HEK293 (cell line): Measurements from ENCODE around the gene TRAF3IP1.

ENCODE experiments used
- CTCF ChIA-PET: fragments of 350-600 bp; formaldehyde crosslinking; extraction: SDS; loops from one replicate; lab custom pipeline; 2021; ENCODE audit warnings: antibody characterized with exemption; lab: Yijun Ruan, JAX
- POLR2A ChIA-PET: fragments of 300-600 bp; formaldehyde crosslinking; extraction: SDS; loops from one replicate; lab custom pipeline; 2020; ENCODE audit warnings: antibody characterized with exemption, inconsistent platforms; lab: Yijun Ruan, JAX
- H3K27ac ChIP-seq: fragments of 200-500 bp; sonication (Bioruptor generic); 2 replicates; pipeline ENCODE4 v1.5.1; 2014; ENCODE audit warnings: low read depth, low read length, control low read depth, inconsistent platforms; ENCODE audit errors: extremely low read depth
- H3K36me3 ChIP-seq, 2 experiments: fragments of 200-500 bp in 1 of 2; sonication (Bioruptor generic) in 1 of 2; 1 replicate in 1 of 2; 2 replicates in 1 of 2; pipeline ENCODE4 v1.5.1; 2014 to 2017; ENCODE audit warnings: inconsistent platforms in 2 of 2, low read length in 2 of 2; ENCODE audit not compliant: control insufficient read depth in 2 of 2, insufficient read depth in 1 of 2
- H3K4me1 ChIP-seq: fragments of 200-500 bp; sonication (Bioruptor generic); 2 replicates; pipeline ENCODE4 v1.5.1; 2014; ENCODE audit warnings: mild to moderate bottlenecking, low read length, inconsistent platforms; ENCODE audit not compliant: control insufficient read depth, insufficient read depth
- H3K4me3 ChIP-seq: 2 replicates; pipeline ENCODE4 v1.5.1; 2011; ENCODE audit warnings: low read depth, mild to moderate bottlenecking, control low read depth, low read length, moderate library complexity
- H3K9me3 ChIP-seq: fragments of 200-500 bp; sonication (Bioruptor generic); 2 replicates; pipeline ENCODE4 v1.5.1; 2014; ENCODE audit warnings: low read depth, low read length, inconsistent platforms; ENCODE audit not compliant: control insufficient read depth, insufficient read depth
- BCL11B ChIP-seq: fragments of 450-650 bp; formaldehyde crosslinking; IDR thresholded peaks from 2 replicates; pipeline ENCODE4 v1.5.1; 2016; ENCODE audit warnings: low read depth, missing biosample characterization, missing genetic modification characterization
- BCL6B ChIP-seq: fragments of 450-650 bp; formaldehyde crosslinking; IDR thresholded peaks from 2 replicates; pipeline ENCODE4 v1.5.1; 2017; ENCODE audit warnings: missing biosample characterization, missing genetic modification characterization
- OSR2 ChIP-seq: fragments of 450-650 bp; formaldehyde crosslinking; IDR thresholded peaks from 2 replicates; pipeline ENCODE4 v1.5.1; 2016; ENCODE audit warnings: missing biosample characterization, missing genetic modification characterization
- PATZ1 ChIP-seq: fragments of 450-650 bp; formaldehyde crosslinking; IDR thresholded peaks from 2 replicates; pipeline ENCODE4 v1.5.1; 2016; ENCODE audit warnings: missing biosample characterization, missing genetic modification characterization
- ZNF121 ChIP-seq: fragments of 450-650 bp; formaldehyde crosslinking; IDR thresholded peaks from 2 replicates; pipeline ENCODE4 v1.5.1; 2016; ENCODE audit warnings: missing biosample characterization, missing genetic modification characterization
- ZNF16 ChIP-seq: fragments of 450-650 bp; formaldehyde crosslinking; IDR thresholded peaks from 2 replicates; pipeline ENCODE4 v1.5.1; 2016; ENCODE audit warnings: low read depth, missing biosample characterization, missing genetic modification characterization
- ZNF184 ChIP-seq: fragments of 450-650 bp; IDR thresholded peaks from 2 replicates; pipeline ENCODE4 v1.5.1; 2018; ENCODE audit warnings: missing biosample characterization, mild to moderate bottlenecking, missing genetic modification characterization
- ZNF211 ChIP-seq: fragments of 450-650 bp; formaldehyde crosslinking; IDR thresholded peaks from 2 replicates; pipeline ENCODE4 v1.5.1; 2016; ENCODE audit warnings: low read depth, missing biosample characterization, missing genetic modification characterization
- ZNF214 ChIP-seq: fragments of 450-650 bp; formaldehyde crosslinking; IDR thresholded peaks from 2 replicates; pipeline ENCODE4 v1.5.1; 2017; ENCODE audit warnings: missing biosample characterization, mild to moderate bottlenecking, missing genetic modification characterization, borderline replicate concordance
- ZNF223 ChIP-seq: fragments of 450-650 bp; formaldehyde crosslinking; IDR thresholded peaks from 2 replicates; pipeline ENCODE4 v1.5.1; 2016; ENCODE audit warnings: missing biosample characterization, missing genetic modification characterization
- ZNF26 ChIP-seq: fragments of 450-650 bp; formaldehyde crosslinking; IDR thresholded peaks from 2 replicates; pipeline ENCODE4 v1.5.1; 2016; ENCODE audit warnings: missing biosample characterization, missing genetic modification characterization
- ZNF266 ChIP-seq: fragments of 450-650 bp; formaldehyde crosslinking; IDR thresholded peaks from 2 replicates; pipeline ENCODE4 v1.5.1; 2016; ENCODE audit warnings: missing biosample characterization, missing genetic modification characterization, low read depth
- ZNF335 ChIP-seq: fragments of 450-650 bp; formaldehyde crosslinking; conservative IDR thresholded peaks from 2 replicates; pipeline ENCODE4 v1.5.1; 2016; ENCODE audit warnings: missing biosample characterization, missing genetic modification characterization
- ZNF362 ChIP-seq: fragments of 450-650 bp; formaldehyde crosslinking; IDR thresholded peaks from 2 replicates; pipeline ENCODE4 v1.5.1; 2016; ENCODE audit warnings: missing biosample characterization, missing genetic modification characterization
- ZNF366 ChIP-seq: fragments of 450-650 bp; formaldehyde crosslinking; conservative IDR thresholded peaks from 2 replicates; pipeline ENCODE4 v1.5.1; 2016; ENCODE audit warnings: missing biosample characterization, missing genetic modification characterization
- ZNF585B ChIP-seq: fragments of 450-650 bp; formaldehyde crosslinking; IDR thresholded peaks from 2 replicates; pipeline ENCODE4 v1.5.1; 2016; ENCODE audit warnings: missing biosample characterization, missing genetic modification characterization
- ZNF621 ChIP-seq: fragments of 450-650 bp; formaldehyde crosslinking; IDR thresholded peaks from 2 replicates; pipeline ENCODE4 v1.5.1; 2017; ENCODE audit warnings: missing biosample characterization, missing genetic modification characterization
- ZNF660 ChIP-seq: fragments of 450-650 bp; IDR thresholded peaks from 2 replicates; pipeline ENCODE4 v1.5.1; 2018; ENCODE audit warnings: missing biosample characterization, mild to moderate bottlenecking, missing genetic modification characterization
- ZNF785 ChIP-seq: fragments of 450-650 bp; formaldehyde crosslinking; IDR thresholded peaks from 2 replicates; pipeline ENCODE4 v1.5.1; 2016; ENCODE audit warnings: missing biosample characterization, missing genetic modification characterization
- ZXDB ChIP-seq: fragments of 450-650 bp; formaldehyde crosslinking; IDR thresholded peaks from 2 replicates; pipeline ENCODE4 v1.5.1; 2016; ENCODE audit warnings: missing biosample characterization, missing genetic modification characterization
- TF ChIP-seq, protein P1 (sequence below): fragments of 450-650 bp; formaldehyde crosslinking; IDR thresholded peaks from 2 replicates; pipeline ENCODE4 v1.5.1; 2016; ENCODE audit warnings: missing biosample characterization, missing genetic modification characterization
- TF ChIP-seq, protein P2 (sequence below): fragments of 450-650 bp; formaldehyde crosslinking; conservative IDR thresholded peaks from 2 replicates; pipeline ENCODE4 v1.5.1; 2016; ENCODE audit warnings: low read depth, missing biosample characterization, missing genetic modification characterization

TRAF3IP1 gene

GRCh38 chr2:238408615-238409340 lies 88.5 kb downstream of the TRAF3IP1 start:
- Histone ChIP-seq H3K9me3 (no peaks in the 10 kb centered on the region), H3K4me3 (no peak overlapping the region), H3K36me3 (peaks cover 0 to 7% of the 10 kb centered on the region in 2 experiments; a peak in 1 of 3 replicates), H3K27ac (no peak overlapping the region), H3K4me1 (0 out of 2 replicates have a peak, but pooled peaks cover 6% of the 10 kb centered on the region)
- POLR2A ChIA-PET = no interaction called here
- CTCF ChIA-PET = interaction anchor here (0.6 kb wide), 1 partner anchor 151 kb away, joined by 3 read pairs; no protein-coding TSS in a partner anchor
- TF ChIP-seq, protein P1, sequence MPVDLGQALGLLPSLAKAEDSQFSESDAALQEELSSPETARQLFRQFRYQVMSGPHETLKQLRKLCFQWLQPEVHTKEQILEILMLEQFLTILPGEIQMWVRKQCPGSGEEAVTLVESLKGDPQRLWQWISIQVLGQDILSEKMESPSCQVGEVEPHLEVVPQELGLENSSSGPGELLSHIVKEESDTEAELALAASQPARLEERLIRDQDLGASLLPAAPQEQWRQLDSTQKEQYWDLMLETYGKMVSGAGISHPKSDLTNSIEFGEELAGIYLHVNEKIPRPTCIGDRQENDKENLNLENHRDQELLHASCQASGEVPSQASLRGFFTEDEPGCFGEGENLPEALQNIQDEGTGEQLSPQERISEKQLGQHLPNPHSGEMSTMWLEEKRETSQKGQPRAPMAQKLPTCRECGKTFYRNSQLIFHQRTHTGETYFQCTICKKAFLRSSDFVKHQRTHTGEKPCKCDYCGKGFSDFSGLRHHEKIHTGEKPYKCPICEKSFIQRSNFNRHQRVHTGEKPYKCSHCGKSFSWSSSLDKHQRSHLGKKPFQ (tag by site-specific recombination) = no peak
- no peak for TF ChIP-seq ZNF214
- TF ChIP-seq BCL6B (tag by site-specific recombination) = no peak
- TF ChIP-seq BCL11B (tag by site-specific recombination) = no peak
- TF ChIP-seq ZNF785 = no peak
- TF ChIP-seq PATZ1 (tag by site-specific recombination) = no peak
- TF ChIP-seq, protein P2, sequence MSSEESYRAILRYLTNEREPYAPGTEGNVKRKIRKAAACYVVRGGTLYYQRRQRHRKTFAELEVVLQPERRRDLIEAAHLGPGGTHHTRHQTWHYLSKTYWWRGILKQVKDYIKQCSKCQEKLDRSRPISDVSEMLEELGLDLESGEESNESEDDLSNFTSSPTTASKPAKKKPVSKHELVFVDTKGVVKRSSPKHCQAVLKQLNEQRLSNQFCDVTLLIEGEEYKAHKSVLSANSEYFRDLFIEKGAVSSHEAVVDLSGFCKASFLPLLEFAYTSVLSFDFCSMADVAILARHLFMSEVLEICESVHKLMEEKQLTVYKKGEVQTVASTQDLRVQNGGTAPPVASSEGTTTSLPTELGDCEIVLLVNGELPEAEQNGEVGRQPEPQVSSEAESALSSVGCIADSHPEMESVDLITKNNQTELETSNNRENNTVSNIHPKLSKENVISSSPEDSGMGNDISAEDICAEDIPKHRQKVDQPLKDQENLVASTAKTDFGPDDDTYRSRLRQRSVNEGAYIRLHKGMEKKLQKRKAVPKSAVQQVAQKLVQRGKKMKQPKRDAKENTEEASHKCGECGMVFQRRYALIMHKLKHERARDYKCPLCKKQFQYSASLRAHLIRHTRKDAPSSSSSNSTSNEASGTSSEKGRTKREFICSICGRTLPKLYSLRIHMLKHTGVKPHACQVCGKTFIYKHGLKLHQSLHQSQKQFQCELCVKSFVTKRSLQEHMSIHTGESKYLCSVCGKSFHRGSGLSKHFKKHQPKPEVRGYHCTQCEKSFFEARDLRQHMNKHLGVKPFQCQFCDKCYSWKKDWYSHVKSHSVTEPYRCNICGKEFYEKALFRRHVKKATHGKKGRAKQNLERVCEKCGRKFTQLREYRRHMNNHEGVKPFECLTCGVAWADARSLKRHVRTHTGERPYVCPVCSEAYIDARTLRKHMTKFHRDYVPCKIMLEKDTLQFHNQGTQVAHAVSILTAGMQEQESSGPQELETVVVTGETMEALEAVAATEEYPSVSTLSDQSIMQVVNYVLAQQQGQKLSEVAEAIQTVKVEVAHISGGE = no peak
- no peak for TF ChIP-seq ZNF26 (tag by site-specific recombination)
- TF ChIP-seq ZNF585B (tag by site-specific recombination) = no peak
- no peak for TF ChIP-seq ZNF366 (tag by site-specific recombination)

DNA sequence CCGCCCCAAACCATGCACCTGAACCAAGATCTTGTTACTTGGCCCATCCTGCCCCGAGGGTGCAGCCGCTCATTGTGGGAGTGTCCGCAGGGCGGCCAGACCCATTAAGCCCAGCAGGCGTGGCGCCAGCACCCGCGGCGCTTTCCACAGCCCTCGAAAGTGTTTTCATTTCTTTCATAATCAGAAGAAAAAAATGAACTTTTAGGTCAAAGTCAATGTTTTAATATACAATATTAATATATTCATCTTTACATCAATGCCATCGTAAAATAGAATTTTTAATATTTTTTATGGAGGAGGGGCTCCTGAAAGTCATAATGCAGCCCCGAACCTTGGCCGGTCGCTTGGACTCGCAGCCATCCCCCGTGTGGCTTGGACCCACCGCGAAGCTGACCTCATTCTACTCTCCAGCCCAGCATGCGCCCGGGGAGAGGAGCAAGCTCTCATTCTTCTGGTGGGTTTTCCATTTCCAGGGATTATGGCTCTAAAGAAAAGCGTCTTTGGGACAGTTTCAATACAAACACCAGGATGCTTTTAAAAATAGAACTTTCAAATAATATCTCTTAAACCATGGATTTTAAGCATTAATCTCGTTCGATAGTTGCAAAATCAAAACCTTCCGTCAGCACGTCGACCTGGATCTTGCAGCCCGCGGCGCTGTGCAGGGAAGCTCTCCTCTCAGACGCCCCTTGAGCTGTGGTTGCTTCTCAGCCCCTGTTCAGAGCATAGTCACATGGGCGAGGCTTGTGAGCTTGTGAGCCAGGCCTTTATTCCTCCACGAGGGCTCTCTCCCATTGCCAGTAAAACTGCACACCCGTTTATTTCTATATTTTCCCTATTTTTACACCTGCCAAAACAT lies 89.3 kb downstream of the TRAF3IP1 start:
- Histone ChIP-seq H3K4me1 (0 out of 2 replicates have a peak, but pooled peaks cover 6% of the 10 kb centered on the region), H3K9me3 (no peaks in the 10 kb centered on the region), H3K27ac (no peak overlapping the region), H3K36me3 (peaks cover 0 to 3% of the 10 kb centered on the region in 2 experiments; a peak in 1 of 3 replicates), H3K4me3 (no peak overlapping the region)
- CTCF ChIA-PET = no interaction called here
- POLR2A ChIA-PET = no interaction called here
- TF ChIP-seq ZXDB (tag by site-specific recombination) = no peak
- TF ChIP-seq ZNF362 (tag by site-specific recombination) = no peak
- no peak for TF ChIP-seq ZNF335 (tag by site-specific recombination)
- TF ChIP-seq ZNF266 (tag by site-specific recombination) = no peak
- TF ChIP-seq ZNF660 (tag by site-specific recombination) = no peak
- no peak for TF ChIP-seq ZNF211 (tag by site-specific recombination)
- no peak for TF ChIP-seq ZNF184 (tag by site-specific recombination)
- TF ChIP-seq ZNF223 = no peak
- no peak for TF ChIP-seq OSR2 (tag by site-specific recombination)
- TF ChIP-seq ZNF16 (tag by site-specific recombination) = no peak
- no peak for TF ChIP-seq ZNF621 (tag by site-specific recombination)
- no peak for TF ChIP-seq BCL11B (tag by site-specific recombination)
- TF ChIP-seq ZNF121 (tag by site-specific recombination) = no peak
